Keratinocyte (primary cell): ENCODE results near the gene CMPK2. TPM values are rescaled to one million over a fixed set of nuclear protein-coding genes. Genes with fewer than 3 reads are reported as not detected.

ENCODE experiments used
- DNase-seq: peaks from one replicate; pipeline ENCODE4 v3.0.0-alpha.2; 2011; ENCODE audit warnings: low read depth, missing footprints, low spot score
- FAIRE-seq: peaks from 2 replicates; lab custom pipeline; 2011; peaks lifted over from hg19 to GRCh38; lab: Jason Lieb, UNC
- H2AFZ ChIP-seq: 2 replicates; pipeline ENCODE4 v1.6.0; 2012; ENCODE audit warnings: low read length, control low read depth, inconsistent platforms; ENCODE audit not compliant: control insufficient read depth
- H3K27ac ChIP-seq: 2 replicates; pipeline ENCODE4 v1.5.1; 2011; ENCODE audit warnings: low read length; ENCODE audit not compliant: control insufficient read depth, insufficient read depth
- H3K27me3 ChIP-seq: 3 replicates; pipeline ENCODE4 v1.6.0; 2011; ENCODE audit warnings: low read length; ENCODE audit not compliant: control insufficient read depth, insufficient read depth; ENCODE audit errors: extremely low read depth
- H3K36me3 ChIP-seq, 2 experiments: 2 replicates in 1 of 2; 3 replicates in 1 of 2; pipeline ENCODE4 v1.5.1; 2011; ENCODE audit warnings: low read length in 2 of 2, mild to moderate bottlenecking in 1 of 2; ENCODE audit not compliant: control insufficient read depth in 2 of 2, insufficient read depth in 2 of 2; ENCODE audit errors: extremely low read depth in 1 of 2
- H3K4me1 ChIP-seq: 3 replicates; pipeline ENCODE4 v1.5.1; 2011; ENCODE audit warnings: low read length; ENCODE audit not compliant: control insufficient read depth, insufficient read depth; ENCODE audit errors: extremely low read depth
- H3K4me2 ChIP-seq: 3 replicates; pipeline ENCODE4 v1.6.0; 2011; ENCODE audit warnings: low read depth, low read length; ENCODE audit not compliant: control insufficient read depth, insufficient read depth; ENCODE audit errors: extremely low read depth
- H3K4me3 ChIP-seq, 3 experiments: fragments of 200-600 bp in 1 of 3; sonication (generic) in 1 of 3; 2 replicates in 2 of 3; 3 replicates in 1 of 3; pipeline ENCODE4 v1.5.1; 2011 to 2016; ENCODE audit warnings: low read length in 3 of 3, mild to moderate bottlenecking in 3 of 3, control low read depth in 2 of 3, inconsistent platforms in 1 of 3, low read depth in 1 of 3, mixed read lengths in 1 of 3, mixed run types in 1 of 3, moderate library complexity in 1 of 3; ENCODE audit not compliant: control insufficient read depth in 2 of 3, insufficient read depth in 2 of 3; ENCODE audit errors: extremely low read depth in 1 of 3
- H3K79me2 ChIP-seq: 2 replicates; pipeline ENCODE4 v1.6.0; 2012; ENCODE audit warnings: low read length; ENCODE audit not compliant: control insufficient read depth, insufficient read depth
- H3K9ac ChIP-seq: 3 replicates; pipeline ENCODE4 v1.6.0; 2011; ENCODE audit warnings: low read length; ENCODE audit not compliant: control insufficient read depth, insufficient read depth; ENCODE audit errors: extremely low read depth
- H3K9me1 ChIP-seq: 3 replicates; pipeline ENCODE4 v1.6.0; 2011; ENCODE audit warnings: low read length; ENCODE audit not compliant: control insufficient read depth, insufficient read depth; ENCODE audit errors: extremely low read depth
- H3K9me3 ChIP-seq: 2 replicates; pipeline ENCODE4 v1.5.1; 2012; ENCODE audit warnings: low read depth, low read length; ENCODE audit not compliant: control insufficient read depth
- H4K20me1 ChIP-seq: 3 replicates; pipeline ENCODE4 v1.6.0; 2011; ENCODE audit warnings: low read length; ENCODE audit not compliant: control insufficient read depth, insufficient read depth; ENCODE audit errors: extremely low read depth
- CTCF ChIP-seq, 3 experiments: IDR thresholded peaks in 1 of 3; conservative IDR thresholded peaks in 1 of 3; optimal IDR thresholded peaks in 1 of 3; 2 replicates in 2 of 3; 3 replicates in 1 of 3; pipeline versions ENCODE3 to v1.5.1; 2011; ENCODE audit warnings: low read length in 3 of 3, mild to moderate bottlenecking in 3 of 3, moderate library complexity in 2 of 3, control low read depth in 1 of 3, inconsistent platforms in 1 of 3; ENCODE audit not compliant: insufficient read depth in 2 of 3; ENCODE audit errors: extremely low read depth in 1 of 3
- EZH2 ChIP-seq: IDR thresholded peaks from one replicate; pipeline ENCODE4 v1.6.1; 2012; ENCODE audit warnings: inconsistent platforms, mild to moderate bottlenecking, low read length, moderate library complexity
- dilution Hi-C: fragments of 300-500 bp; cut with MboI; formaldehyde crosslinking; loops from one replicate; pipeline ENCODE4 v1.7.0; 2020; ENCODE audit warnings: low sequenced_read_pairs; ENCODE audit not compliant: extremely low pct_ligation_motif_present
- polyA plus RNA-seq, 5 experiments: library from polyadenylated mRNA; depleted of rRNA in 3 of 5; stranded (reverse) in 3 of 5; stranded (forward) in 1 of 5; unstranded in 1 of 5; fragments of >200 nt; gene quantifications; 1 replicate in 1 of 5; 2 replicates in 3 of 5; 3 replicates in 1 of 5; pipeline versions ENCODE4 v1.2.1 to v1.2.3, GENCODE V29; 2011 to 2012; ENCODE audit warnings: missing spikeins in 2 of 5, low read depth in 1 of 5, low replicate concordance in 1 of 5

Gene CMPK2
- polyA plus RNA-seq, 1 donor (not counting 4 experiments of a cell fraction or from before 2014, with no cell fraction given), result 1.5 TPM

GRCh38 chr2:6866982-6867381 lies 1.3 kb upstream of the CMPK2 start:
- H3K4me2 ChIP-seq, result no peak overlapping the region
- FAIRE-seq, result no peak
- H2AFZ ChIP-seq, result no peak overlapping the region

GRCh38 chr2:6866275-6866671 lies 566 bp upstream of the CMPK2 start:
- Histone ChIP-seq H4K20me1 (no peaks in the 10 kb centered on the region), H3K36me3 (no peaks in the 10 kb centered on the region), H3K79me2 (no peaks in the 10 kb centered on the region), H2AFZ (peak overlapping the region; percentile 87), H3K27me3 (peaks cover 16% of the 10 kb centered on the region), H3K4me1 (no peaks in the 10 kb centered on the region), H3K4me2 (peak overlapping the region; percentile 70), H3K27ac (no peak overlapping the region), H3K4me3 (peak overlapping the region; percentile 51 to 76 (median 55)), H3K9me3 (no peaks in the 10 kb centered on the region), H3K9ac (peak overlapping the region; percentile 46), H3K9me1 (no peaks in the 10 kb centered on the region)
- dilution Hi-C loops, result no loop called here
- FAIRE-seq (peak; percentile 66), DNase-seq (no peak)
- TF ChIP-seq EZH2 (no peak), CTCF (optimal IDR thresholded peaks at IDR 0.05 in 1 of 3, IDR thresholded peaks at IDR 0.05 in 1 of 3, conservative IDR thresholded peaks at IDR 0.05 in 1 of 3; ENCODE audit: extremely low read depth in 1 of 3, insufficient read depth in 2 of 3, low read length in 3 of 3) (peak; percentile 47 to 87 (median 55))

More at GRCh38 chr2:6866982-6867381, 1.3 kb upstream of the CMPK2 start:
- peaks cover 16% of the 10 kb centered on the region for H3K27me3 ChIP-seq
- H3K9me1 ChIP-seq, result no peaks in the 10 kb centered on the region
- no peaks in the 10 kb centered on the region for H3K9me3 ChIP-seq
- TF ChIP-seq CTCF (optimal IDR thresholded peaks at IDR 0.05 in 1 of 3, IDR thresholded peaks at IDR 0.05 in 1 of 3, conservative IDR thresholded peaks at IDR 0.05 in 1 of 3; ENCODE audit: extremely low read depth in 1 of 3, insufficient read depth in 2 of 3, low read length in 3 of 3), result no peak
- no peak for TF ChIP-seq EZH2
- no peaks in the 10 kb centered on the region for H3K4me1 ChIP-seq
- no peak overlapping the region for H3K9ac ChIP-seq
- no peaks in the 10 kb centered on the region for H3K36me3 ChIP-seq
- H3K27ac ChIP-seq, result no peak overlapping the region
- H4K20me1 ChIP-seq, result no peaks in the 10 kb centered on the region
- no peak overlapping the region for H3K4me3 ChIP-seq
- DNase-seq, result no peak
- H3K79me2 ChIP-seq, result no peaks in the 10 kb centered on the region
- dilution Hi-C loops, result no loop called here
